ENCODE data around the gene OR1D5.
A peak's percentile ranks its signal among the peaks of the same experiment; 100 is the strongest.
"Not testable (repeated sequence)": the region's sequence is repeated elsewhere in the genome, so short reads cannot be mapped to it uniquely, and the experiment has no call there.

Gene OR1D5

DNA sequence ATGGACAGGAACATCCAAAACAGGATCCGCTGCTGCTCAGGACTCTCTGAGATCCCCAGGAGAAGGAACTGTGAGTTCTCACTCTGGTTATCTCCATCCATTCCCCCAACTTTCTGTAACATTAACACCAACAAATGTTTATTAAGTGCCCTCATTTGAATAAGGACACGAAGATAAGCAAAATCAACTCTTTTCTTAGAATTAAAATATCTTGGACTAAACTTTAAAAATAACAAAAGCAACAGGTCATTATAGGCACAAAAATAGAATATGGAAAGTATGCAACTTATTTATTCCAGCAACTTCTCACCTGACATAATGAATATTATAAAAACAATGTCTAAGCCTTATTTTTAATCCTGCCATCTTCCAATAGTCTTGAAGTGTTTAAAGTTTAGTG lies at the start of gene OR1D5:
Gene OR1D5 (minus strand): TSS at position 101 of the 400 bp plus-strand sequence. CDS start 0 bp downstream, at position 101.
- not testable (repeated sequence) for DNase-seq

DNA sequence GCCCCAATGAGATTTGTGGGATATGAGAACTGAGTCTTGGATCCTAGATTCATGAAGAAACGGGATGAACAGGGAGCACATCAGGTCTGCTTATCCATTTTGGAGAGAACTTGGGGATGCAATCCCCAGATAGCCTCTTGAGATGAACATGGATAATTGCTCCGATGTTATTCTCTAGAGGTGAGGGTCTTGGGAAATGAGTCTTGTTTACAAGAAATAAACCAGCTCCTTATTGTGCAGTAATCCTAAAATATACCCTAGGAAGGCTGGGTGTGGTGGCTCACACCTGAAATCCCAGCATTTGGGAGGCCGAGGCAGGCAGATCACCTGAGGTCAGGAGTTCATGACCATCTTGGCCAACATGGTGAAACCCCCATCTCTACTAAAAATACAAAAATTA lies 40.9 kb upstream of the OR1D5 start, which contains the start of gene OR1D2:
Gene OR1D2 (minus strand): TSS at position 101 of the 400 bp plus-strand sequence. CDS start 11,426 bp downstream, outside the sequence.
- no peak for DNase-seq

GRCh38 chr17:3073850-3074249 lies 10.4 kb upstream of the OR1D5 start:
- DNase-seq = not testable (repeated sequence)

DNA sequence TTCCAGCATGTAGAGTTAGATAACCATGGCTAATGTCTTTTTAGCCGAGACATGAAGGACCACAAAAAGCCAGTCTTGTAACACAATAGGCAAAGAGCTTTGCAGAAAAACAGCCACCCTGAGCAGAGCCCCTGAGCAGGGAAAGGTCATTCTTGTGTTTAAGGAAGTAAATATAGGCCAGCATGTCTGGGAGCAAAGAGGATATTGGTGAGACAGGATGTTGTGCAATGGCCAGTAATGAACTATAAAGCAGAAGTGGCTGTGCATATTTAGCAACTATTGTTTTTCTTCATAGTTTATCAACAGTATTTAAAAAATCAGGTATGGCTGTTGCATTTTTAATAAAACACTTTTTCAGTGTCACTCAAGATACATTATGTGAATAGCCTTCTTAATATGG lies 1.8 kb upstream of the OR1D5 start:
- DNase-seq = not testable (repeated sequence)

DNA sequence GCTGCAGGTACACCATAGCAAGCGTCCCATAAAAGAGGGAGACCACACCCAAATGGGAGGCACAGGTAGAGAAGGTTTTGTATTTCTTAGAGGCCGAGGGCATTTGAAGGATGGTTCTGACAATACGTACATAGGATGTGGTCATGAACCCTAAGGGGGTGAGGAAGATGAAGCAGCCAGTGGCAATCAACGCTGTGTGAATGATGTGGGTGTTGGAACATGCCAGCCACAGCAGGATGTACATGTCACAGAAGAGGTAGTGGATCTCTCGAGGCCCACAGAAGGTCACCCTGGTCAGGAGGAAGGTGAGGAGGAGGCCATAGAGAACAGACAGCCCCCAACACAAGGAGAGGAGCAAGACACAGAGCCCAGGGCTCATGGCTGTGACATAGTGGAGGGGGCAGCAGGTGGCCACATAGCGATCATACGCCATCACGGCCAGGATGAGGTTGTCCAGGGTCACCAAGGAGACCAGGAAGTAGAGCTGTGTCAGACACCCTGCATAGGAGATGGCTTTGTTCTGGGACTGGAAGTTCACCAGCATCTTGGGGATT lies 506 bp downstream of the OR1D5 start:
- DNase-seq = not testable (repeated sequence)

DNA sequence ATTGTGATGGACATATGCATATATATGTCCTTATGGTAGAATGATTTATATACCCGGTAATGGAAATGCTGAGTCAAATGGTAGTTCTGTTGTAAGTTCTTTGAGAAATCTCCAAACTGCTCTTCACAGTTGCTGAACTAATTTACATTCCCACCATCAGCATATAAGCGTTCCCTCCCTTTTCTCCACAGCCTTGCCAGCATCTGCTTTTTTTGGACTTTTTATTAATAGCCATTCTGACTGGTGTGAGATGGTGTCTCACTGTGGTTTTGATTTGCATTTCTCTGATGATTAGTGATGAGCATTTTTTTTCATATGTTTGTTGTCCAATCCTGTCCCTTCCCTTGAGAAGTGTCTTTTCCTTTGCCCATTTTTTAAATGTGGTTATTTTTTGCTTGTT lies 8.5 kb downstream of the OR1D5 start:
- not testable (repeated sequence) for DNase-seq

DNA sequence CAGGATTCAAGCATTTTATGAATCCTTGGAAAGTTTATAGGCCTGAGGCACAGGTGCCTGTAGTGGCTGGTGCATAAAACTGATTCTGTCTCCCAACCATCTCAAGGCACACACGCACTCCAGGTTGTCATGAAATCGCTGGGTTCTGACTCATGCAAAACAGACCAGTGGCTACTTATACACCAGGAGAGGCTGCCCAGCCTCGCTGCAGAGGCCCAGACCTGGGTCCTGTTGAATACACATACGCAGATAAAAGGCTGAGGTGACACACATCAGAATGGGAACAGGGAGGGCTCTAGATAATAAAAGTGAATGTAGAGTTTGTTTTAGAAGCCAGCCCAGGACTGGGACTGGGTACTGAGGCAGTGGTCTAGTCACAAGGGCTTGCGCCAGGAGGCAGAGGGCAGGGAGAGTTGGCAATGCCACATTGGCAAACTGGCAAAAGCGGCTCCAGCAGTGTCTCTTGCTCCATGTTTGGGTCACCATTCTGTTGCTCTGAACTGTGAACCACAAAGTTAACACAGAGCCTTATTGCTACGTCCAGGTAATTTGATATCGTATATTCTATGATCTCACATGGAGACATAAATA lies 13.6 kb downstream of the OR1D5 start:
- DNase-seq = no peak

DNA sequence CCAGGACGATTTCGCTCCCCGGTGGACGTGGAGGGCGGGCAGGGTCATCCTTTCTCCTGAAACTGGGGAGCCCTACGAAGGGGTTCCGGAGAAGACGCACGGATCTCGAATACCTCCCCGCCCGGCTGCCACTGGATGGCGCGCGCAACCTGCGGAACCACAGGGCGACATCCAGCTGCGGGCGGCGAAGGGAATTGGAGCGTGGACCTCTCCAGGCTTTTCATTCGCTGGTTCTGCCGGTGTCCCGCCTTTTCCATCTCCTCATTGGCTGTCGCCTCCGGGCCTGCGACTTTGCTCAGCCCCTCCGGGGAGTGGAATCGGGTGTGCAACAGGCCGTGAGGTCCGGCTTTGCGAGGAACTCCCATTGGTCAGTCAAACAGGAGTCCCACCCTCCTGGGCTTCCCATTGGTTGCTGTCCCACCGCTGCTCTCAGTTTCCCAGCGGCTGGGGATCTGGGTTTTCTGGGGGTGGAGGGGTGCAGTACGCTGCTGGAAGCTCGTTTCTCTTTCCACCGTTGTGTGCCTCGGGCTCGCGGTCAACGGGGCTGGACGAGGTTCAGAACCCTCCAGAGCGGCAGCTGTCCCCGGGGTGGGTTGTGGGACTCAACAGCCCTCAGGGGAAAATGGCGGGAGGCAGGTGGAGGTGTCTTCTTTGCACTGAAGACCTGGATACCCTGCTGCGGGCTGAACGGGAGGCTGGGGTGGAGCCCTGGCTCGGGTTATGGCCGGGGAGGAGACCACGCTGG lies 14.5 kb downstream of the OR1D5 start:
- DNase-seq = peak; percentile 98

GRCh38 chr17:3046753-3047152 lies 16.7 kb downstream of the OR1D5 start:
- DNase-seq = no peak

DNA sequence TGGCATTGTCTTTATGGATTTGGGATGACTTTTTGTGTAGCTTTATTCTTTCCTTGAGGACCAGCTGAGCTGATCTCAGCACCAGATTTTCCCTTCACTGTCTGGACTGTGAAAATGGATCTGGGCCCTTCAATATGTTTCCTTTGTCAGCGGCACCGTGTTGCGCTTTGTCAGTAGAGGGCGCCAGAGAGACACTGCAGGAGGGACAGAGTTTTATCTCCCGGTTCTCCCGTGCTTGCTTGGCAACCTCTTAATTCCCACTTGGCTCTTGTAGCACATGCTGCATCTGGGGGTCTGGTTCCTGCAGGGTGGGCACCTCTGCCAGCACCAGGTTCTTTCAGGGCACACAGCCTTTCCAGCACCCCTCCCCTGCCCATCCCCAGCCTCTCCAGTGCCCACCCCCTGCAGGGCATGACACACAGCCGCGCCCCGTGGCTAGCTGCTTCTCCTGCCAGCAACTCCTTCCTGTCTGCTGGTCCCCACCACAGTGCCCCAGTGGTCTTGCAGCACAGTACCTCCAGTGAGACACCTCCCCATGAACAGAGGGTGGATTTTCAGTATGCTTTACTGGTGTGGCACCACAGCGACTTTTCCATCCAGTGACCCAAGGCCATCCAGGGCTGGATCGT lies 19.6 kb downstream of the OR1D5 start:
- DNase-seq = peak; percentile 33

GRCh38 chr17:3040882-3041281 lies 22.5 kb downstream of the OR1D5 start:
- no peak for DNase-seq

DNA sequence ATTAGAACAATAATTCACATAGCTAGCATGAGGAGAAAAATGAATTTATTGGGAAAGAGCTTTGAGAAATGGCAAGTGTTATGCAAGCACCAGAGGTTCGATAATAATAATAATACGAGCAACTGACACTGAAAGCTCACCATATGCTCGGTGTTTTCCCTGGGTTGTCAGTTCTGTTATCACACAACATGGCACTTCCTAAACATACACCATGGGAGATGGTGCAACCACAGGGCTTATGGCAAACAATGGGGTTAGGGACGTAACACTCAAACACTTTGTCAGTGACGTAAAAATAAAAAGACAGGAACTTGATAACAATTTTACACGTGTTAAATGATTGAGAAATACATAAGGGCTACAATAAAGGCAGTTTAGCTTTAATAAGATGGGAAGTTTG lies 23.7 kb downstream of the OR1D5 start:
- no peak for DNase-seq

DNA sequence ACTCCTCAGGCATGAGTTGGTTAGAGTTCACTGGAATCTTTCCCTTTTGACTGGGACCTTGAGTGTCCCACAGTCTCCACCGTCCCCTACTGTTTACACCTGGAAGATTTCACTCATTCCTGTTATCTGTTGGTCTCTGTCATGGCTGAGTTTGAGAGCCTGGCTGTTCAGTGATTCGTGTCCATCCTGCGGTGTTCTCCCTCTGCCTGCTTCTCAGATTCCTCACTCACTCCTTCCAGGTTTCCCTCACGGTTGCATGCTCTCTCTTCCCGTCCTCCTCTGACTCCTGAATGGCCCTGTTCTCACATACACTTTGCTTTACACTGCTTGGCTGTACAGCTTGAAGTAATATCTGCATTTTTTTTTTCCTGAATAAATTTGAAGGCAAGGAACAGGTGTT lies 24.5 kb downstream of the OR1D5 start:
- DNase-seq = no peak

- no peak for DNase-seq
Measured at GRCh38 chr17:3037259-3037658, 26.1 kb downstream of the OR1D5 start.

DNA sequence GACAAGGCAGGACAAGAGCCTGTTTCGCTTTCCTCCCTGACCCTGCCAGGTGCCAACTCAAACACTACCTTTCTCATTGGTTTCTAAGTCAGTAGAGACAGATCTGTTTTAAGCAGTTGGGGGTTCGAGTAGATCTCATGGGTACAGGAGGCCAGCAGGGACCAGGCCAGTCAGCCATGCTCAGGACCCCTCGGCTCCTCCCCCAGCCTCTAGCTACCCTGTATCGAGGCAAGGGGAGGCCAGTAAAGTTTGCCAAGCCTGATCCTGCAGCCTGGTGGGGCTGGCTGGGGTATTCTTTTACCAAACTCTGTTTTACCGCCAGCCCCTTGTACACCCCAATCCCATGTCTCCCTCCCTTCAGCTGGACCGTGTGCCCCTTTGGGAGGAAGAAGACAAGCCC lies 26.6 kb downstream of the OR1D5 start:
- DNase-seq = no peak

DNA sequence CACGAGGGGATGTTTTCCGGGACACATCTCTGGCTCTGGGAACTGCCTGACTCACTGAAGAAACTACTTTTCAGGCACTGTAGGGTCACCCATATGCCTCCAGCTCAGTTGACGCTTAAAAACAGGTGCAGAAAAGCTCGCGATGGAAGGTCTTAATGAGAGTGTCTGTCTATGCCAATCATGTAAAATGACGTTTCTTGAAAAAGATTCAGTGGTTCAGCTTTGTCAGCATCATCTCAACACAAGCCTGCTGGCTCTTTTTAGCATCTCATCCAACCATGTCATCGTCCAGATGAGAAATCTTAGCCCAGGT lies 27.5 kb downstream of the OR1D5 start:
- no peak for DNase-seq

GRCh38 chr17:3035256-3035967 lies 28.0 kb downstream of the OR1D5 start:
- DNase-seq = no peak

GRCh38 chr17:3034578-3034920 lies 28.9 kb downstream of the OR1D5 start:
- DNase-seq = no peak

- DNase-seq = no peak
Measured at GRCh38 chr17:3033741-3034577, 29.4 kb downstream of the OR1D5 start.

GRCh38 chr17:3033248-3033640 lies 30.2 kb downstream of the OR1D5 start:
- DNase-seq = no peak

DNA sequence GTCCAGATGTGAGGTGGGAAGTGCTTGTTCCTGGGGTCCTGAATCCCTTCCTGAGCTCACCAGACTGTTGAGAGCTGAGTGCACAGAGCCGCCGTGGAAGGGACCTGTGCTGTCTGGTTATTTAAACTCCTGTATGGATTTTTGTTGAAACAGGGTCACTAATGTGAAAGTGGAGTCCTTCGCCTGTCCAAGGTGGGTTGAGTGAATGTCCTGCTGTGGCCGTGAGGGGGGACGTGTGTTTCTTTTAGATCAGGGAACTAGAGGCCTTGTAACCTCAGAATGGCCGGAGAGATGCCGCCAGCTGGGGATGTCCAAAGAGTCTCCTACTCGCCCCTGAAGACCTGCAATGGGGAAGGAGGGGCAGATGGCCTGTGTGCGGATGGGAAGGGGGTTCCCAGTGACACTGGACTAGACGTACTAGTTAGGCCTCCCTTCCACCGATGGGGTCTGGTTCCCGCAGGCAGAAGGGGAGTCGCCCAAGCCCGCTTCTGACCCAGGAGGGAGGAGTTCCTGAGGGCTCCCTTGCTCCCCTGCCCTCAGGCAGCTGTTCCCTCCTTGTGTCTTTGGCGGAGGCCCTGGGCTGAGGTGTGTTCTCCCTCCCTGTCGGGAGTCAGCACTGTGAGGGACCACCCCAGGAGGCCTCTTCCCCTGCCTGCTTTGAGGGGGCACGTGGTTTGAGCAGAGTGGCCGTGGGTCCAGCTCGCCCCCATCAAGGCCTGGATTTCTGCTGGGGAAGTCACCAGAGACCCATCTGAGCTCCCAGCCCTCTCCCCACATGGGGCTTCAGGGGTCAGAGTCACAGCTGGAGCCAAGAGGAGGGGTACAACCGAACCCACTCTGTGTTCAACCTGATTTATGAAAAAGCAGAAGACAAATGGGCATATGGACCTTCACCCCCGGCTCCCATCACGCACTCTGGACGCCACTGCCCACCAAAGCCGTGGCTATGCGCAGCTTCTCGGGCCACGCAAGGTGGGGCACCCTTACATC lies 30.9 kb downstream of the OR1D5 start:
- no peak for DNase-seq
